Urinary bladder (tissue), 4 donors: ENCODE measurements around the gene MORC2. TPM values are rescaled to one million over a fixed set of nuclear protein-coding genes. Genes with fewer than 3 reads are reported as not detected.

Experiments used
- DNase-seq: peaks from one replicate; pipeline ENCODE4 v3.0.0-alpha.2; 2015; ENCODE audit errors: extremely low spot score
- H3K27ac ChIP-seq: one replicate; pipeline ENCODE4 v1.5.1; 2013; ENCODE audit warnings: low read depth, mild to moderate bottlenecking, moderate library complexity
- H3K36me3 ChIP-seq: one replicate; pipeline ENCODE4 v1.6.1; 2013; ENCODE audit warnings: mild to moderate bottlenecking, moderate library complexity; ENCODE audit not compliant: insufficient read depth
- H3K4me1 ChIP-seq: one replicate; pipeline ENCODE4 v1.6.1; 2013; ENCODE audit warnings: mild to moderate bottlenecking, moderate library complexity; ENCODE audit not compliant: insufficient read depth
- H3K4me3 ChIP-seq: one replicate; pipeline ENCODE4 v1.5.1; 2013; ENCODE audit warnings: low read depth, low read length
- WGBS: extraction: QIAGEN DNeasy Blood & Tissue Kit; methylation state at CpG from one replicate; pipeline ENCODE4 v1.1.7; 2013; 5-methylcytosine and 5-hydroxymethylcytosine counted together
- polyA plus RNA-seq: library from polyadenylated mRNA; stranded (reverse); fragments of 200-250 nt; gene quantifications from one replicate; pipeline ENCODE4 v1.2.3, GENCODE V29; 2013
- total RNA-seq: library from RNA; depleted of rRNA; stranded (reverse); fragments of >200 nt; gene quantifications from one replicate; pipeline ENCODE4 v1.2.3, GENCODE V29; 2014
- donor health status: healthy with polysubstance abuse.
- donor health status: healthy.

MORC2 gene
- total and polyA plus RNA-seq, 2 donors, result 18.1 to 21.7 TPM

- Histone ChIP-seq H3K36me3 (no peaks in the 10 kb centered on the region), H3K4me3 (no peak overlapping the region), H3K4me1 (no peaks in the 10 kb centered on the region), H3K27ac (no peak overlapping the region)
- DNase-seq, result no peak
- WGBS, result 94% methylated on average over 3 of the region's 3 CpGs
Measured at GRCh38 chr22:30978304-30978962, 9.9 kb upstream of the MORC2 start.

- peaks cover 3% of the 10 kb centered on the region for H3K4me1 ChIP-seq
- DNase-seq, result no peak
- H3K36me3 ChIP-seq, result peaks cover 9% of the 10 kb centered on the region
- peak overlapping the region; percentile 100 for H3K4me3 ChIP-seq
- WGBS, result 66% methylated on average over 3 of the region's 3 CpGs
- H3K27ac ChIP-seq, result no peak overlapping the region
Measured at GRCh38 chr22:30970356-30970746, 1.8 kb upstream of the MORC2 start.

GRCh38 chr22:30969532-30970355, 1.2 kb upstream of the MORC2 start:
- peak overlapping the region; percentile 100 for H3K4me3 ChIP-seq
- peak overlapping the region; percentile 97 for H3K27ac ChIP-seq
- WGBS, result 2% methylated on average over 49 of the region's 49 CpGs
- no peak for DNase-seq
- peaks cover 9% of the 10 kb centered on the region for H3K36me3 ChIP-seq
- peaks cover 3% of the 10 kb centered on the region for H3K4me1 ChIP-seq

GRCh38 chr22:30968924-30969531, 454 bp upstream of the MORC2 start, which contains the start of gene TUG1:
TUG1 (plus strand) TSS chr22:30969265.
- peak; percentile 95 for DNase-seq
- Histone ChIP-seq H3K27ac (peak within 1 kb of the TSS; percentile 97), H3K4me1 (peaks cover 3% of the 10 kb centered on the region), H3K36me3 (peaks cover 9% of the 10 kb centered on the region), H3K4me3 (peak within 1 kb of the TSS; percentile 100)
- under 1% methylated on average over 67 of the region's 67 CpGs for WGBS

- Histone ChIP-seq H3K4me1 (no peaks in the 10 kb centered on the region), H3K4me3 (no peak overlapping the region), H3K27ac (no peak overlapping the region), H3K36me3 (no peaks in the 10 kb centered on the region)
- DNase-seq, result no peak
- WGBS, result 76% methylated on average over 4 of the region's 4 CpGs
Measured at GRCh38 chr22:30964858-30965257, 3.7 kb downstream of the MORC2 start.

- no peak overlapping the region for H3K4me3 ChIP-seq
- WGBS, result 96% methylated on average over 4 of the region's 4 CpGs
- no peaks in the 10 kb centered on the region for H3K36me3 ChIP-seq
- H3K27ac ChIP-seq, result no peak overlapping the region
- DNase-seq, result no peak
- no peaks in the 10 kb centered on the region for H3K4me1 ChIP-seq
Measured at GRCh38 chr22:30955153-30955552, 13.4 kb downstream of the MORC2 start.

- Histone ChIP-seq H3K36me3 (no peaks in the 10 kb centered on the region), H3K4me1 (no peaks in the 10 kb centered on the region), H3K27ac (no peak overlapping the region), H3K4me3 (no peak overlapping the region)
- no peak for DNase-seq
- 81% methylated on average over 2 of the region's 2 CpGs for WGBS
Measured at GRCh38 chr22:30953206-30953605, 15.4 kb downstream of the MORC2 start.

GRCh38 chr22:30949934-30950660, 18.5 kb downstream of the MORC2 start:
- DNase-seq, result no peak
- 70% methylated on average over 7 of the region's 7 CpGs for WGBS
- no peaks in the 10 kb centered on the region for H3K36me3 ChIP-seq
- H3K27ac ChIP-seq, result no peak overlapping the region
- no peak overlapping the region for H3K4me3 ChIP-seq
- H3K4me1 ChIP-seq, result no peaks in the 10 kb centered on the region

- no peak for DNase-seq
- H3K4me1 ChIP-seq, result no peaks in the 10 kb centered on the region
- no peak overlapping the region for H3K4me3 ChIP-seq
- WGBS, result 28% methylated on average over 3 of the region's 3 CpGs
- H3K36me3 ChIP-seq, result no peaks in the 10 kb centered on the region
- no peak overlapping the region for H3K27ac ChIP-seq
Measured at GRCh38 chr22:30948930-30949342, 19.6 kb downstream of the MORC2 start.

GRCh38 chr22:30947816-30948454, 20.6 kb downstream of the MORC2 start:
- no peak for DNase-seq
- Histone ChIP-seq H3K4me1 (no peaks in the 10 kb centered on the region), H3K27ac (peak overlapping the region; percentile 3), H3K36me3 (no peaks in the 10 kb centered on the region), H3K4me3 (no peak overlapping the region)
- WGBS, result 6% methylated on average over 2 of the region's 2 CpGs

GRCh38 chr22:30947173-30947815, 21.3 kb downstream of the MORC2 start:
- Histone ChIP-seq H3K27ac (no peak overlapping the region), H3K4me1 (no peaks in the 10 kb centered on the region), H3K4me3 (no peak overlapping the region), H3K36me3 (no peaks in the 10 kb centered on the region)
- 43% methylated on average over 5 of the region's 5 CpGs for WGBS
- no peak for DNase-seq

GRCh38 chr22:30946354-30946753, 22.2 kb downstream of the MORC2 start:
- 73% methylated on average over 7 of the region's 7 CpGs for WGBS
- DNase-seq, result no peak
- H3K4me1 ChIP-seq, result no peaks in the 10 kb centered on the region
- H3K36me3 ChIP-seq, result no peaks in the 10 kb centered on the region
- H3K4me3 ChIP-seq, result no peak overlapping the region
- no peak overlapping the region for H3K27ac ChIP-seq

- 90% methylated on average over 2 of the region's 2 CpGs for WGBS
- no peak overlapping the region for H3K27ac ChIP-seq
- H3K4me3 ChIP-seq, result no peak overlapping the region
- no peaks in the 10 kb centered on the region for H3K4me1 ChIP-seq
- DNase-seq, result no peak
- peaks cover 2% of the 10 kb centered on the region for H3K36me3 ChIP-seq
Measured at GRCh38 chr22:30945653-30946052, 22.9 kb downstream of the MORC2 start.
